HepG2 (cell line): ENCODE results near the gene SALL2. TPM values are rescaled to one million over a fixed set of nuclear protein-coding genes. Genes with fewer than 3 reads are reported as not detected.

Experiments used
- ATF7-NPFF ChIP-seq: sonication (generic); formaldehyde crosslinking; IDR thresholded peaks from 2 replicates; pipeline ENCODE4 v1.8.1; 2023; ENCODE audit warnings: mild to moderate bottlenecking, low read depth, missing genetic modification reagents, moderate library complexity
- CEBPG ChIP-seq: IDR thresholded peaks from 2 replicates; pipeline ENCODE4 v1.6.1; 2016
- DR1 ChIP-seq: sonication (generic); formaldehyde crosslinking; IDR thresholded peaks from 2 replicates; pipeline ENCODE4 v1.8.0; 2021; ENCODE audit warnings: mild to moderate bottlenecking, missing genetic modification reagents, inconsistent platforms
- FOXK2 ChIP-seq: fragments of 450-650 bp; IDR thresholded peaks from 2 replicates; pipeline ENCODE4 v1.6.1; 2016
- KAT7 ChIP-seq: IDR thresholded peaks from 2 replicates; pipeline ENCODE4 v1.6.1; 2018; ENCODE audit warnings: borderline replicate concordance, missing compliant biosample characterization
- KDM5B ChIP-seq: sonication (generic); formaldehyde crosslinking; IDR thresholded peaks from 2 replicates; pipeline ENCODE4 v1.4.0; 2020; ENCODE audit warnings: missing genetic modification reagents, mild to moderate bottlenecking, borderline replicate concordance
- KLF15 ChIP-seq: sonication (generic); formaldehyde crosslinking; IDR thresholded peaks from 2 replicates; pipeline ENCODE4 v1.8.1; 2023; ENCODE audit warnings: borderline replicate concordance, mild to moderate bottlenecking, inconsistent platforms, missing genetic modification reagents, mixed read lengths
- RAD51 ChIP-seq: fragments of 450-650 bp; IDR thresholded peaks from 2 replicates; pipeline ENCODE4 v1.6.1; 2016; ENCODE audit warnings: borderline replicate concordance
- SAP130 ChIP-seq: IDR thresholded peaks from 2 replicates; pipeline ENCODE4 v1.6.1; 2016; ENCODE audit warnings: low read depth
- SCMH1 ChIP-seq: sonication (generic); formaldehyde crosslinking; IDR thresholded peaks from 2 replicates; pipeline ENCODE4 v1.9.0; 2021; ENCODE audit warnings: missing genetic modification reagents, mild to moderate bottlenecking, borderline replicate concordance
- SIN3B ChIP-seq: fragments of 150-350 bp; IDR thresholded peaks from 2 replicates; pipeline ENCODE4 v1.6.1; 2014; ENCODE audit warnings: low read length
- SNAI1 ChIP-seq: sonication (generic); formaldehyde crosslinking; IDR thresholded peaks from 2 replicates; pipeline ENCODE4 v1.5.0; 2020; ENCODE audit warnings: mild to moderate bottlenecking, missing genetic modification reagents, borderline replicate concordance
- TMF1 ChIP-seq: sonication (generic); formaldehyde crosslinking; IDR thresholded peaks from 2 replicates; pipeline ENCODE4 v1.8.1; 2022; ENCODE audit warnings: low read depth, missing genetic modification reagents
- TOPORS ChIP-seq: sonication (generic); formaldehyde crosslinking; IDR thresholded peaks from 2 replicates; pipeline ENCODE4 v1.8.0; 2023; ENCODE audit warnings: mild to moderate bottlenecking, missing genetic modification reagents
- ZBTB1 ChIP-seq: sonication (generic); formaldehyde crosslinking; IDR thresholded peaks from 2 replicates; pipeline ENCODE4 v1.4.0; 2020; ENCODE audit warnings: missing genetic modification reagents, borderline replicate concordance
- ZBTB3 ChIP-seq: sonication (generic); formaldehyde crosslinking; IDR thresholded peaks from 2 replicates; pipeline ENCODE4 v1.4.0; 2020; ENCODE audit warnings: low read depth, mild to moderate bottlenecking, moderate library complexity, missing genetic modification reagents, borderline replicate concordance
- ZFYVE20 ChIP-seq: sonication (generic); formaldehyde crosslinking; IDR thresholded peaks from 2 replicates; pipeline ENCODE4 v1.8.0; 2023; ENCODE audit warnings: low read depth, mild to moderate bottlenecking, moderate library complexity, missing genetic modification reagents, borderline replicate concordance
- ZNF350 ChIP-seq: sonication (generic); formaldehyde crosslinking; IDR thresholded peaks from 2 replicates; pipeline ENCODE4 v1.4.0; 2020; ENCODE audit warnings: mild to moderate bottlenecking, low read depth, missing genetic modification reagents, borderline replicate concordance
- ZNF567 ChIP-seq: sonication (generic); formaldehyde crosslinking; IDR thresholded peaks from 2 replicates; pipeline ENCODE4 v1.8.1; 2023; ENCODE audit warnings: mild to moderate bottlenecking, missing genetic modification reagents, borderline replicate concordance
- ZNF660 ChIP-seq: sonication (generic); formaldehyde crosslinking; IDR thresholded peaks from 2 replicates; pipeline ENCODE4 v1.5.1; 2020; ENCODE audit warnings: mild to moderate bottlenecking, low read depth, missing genetic modification reagents, borderline replicate concordance
- polyA plus RNA-seq, 8 experiments: library from polyadenylated mRNA; depleted of rRNA in 3 of 8; stranded (reverse) in 7 of 8; unstranded in 1 of 8; fragments of >200 nt; fragmentation: Illumina TruSeq in 4 of 8; extraction: Trizol in 4 of 8; gene quantifications; 2 replicates each; pipeline versions ENCODE4 v1.2.1 to v1.2.3, GENCODE V29; 2011 to 2016; ENCODE audit warnings: low read depth in 4 of 8, missing spikeins in 1 of 8, mixed read lengths in 1 of 8; ENCODE audit not compliant: insufficient read depth in 1 of 8
- total RNA-seq, 5 experiments: library from RNA; depleted of rRNA; stranded (reverse); fragments of >200 nt; fragmentation: Illumina TruSeq; extraction: Trizol; gene quantifications; 2 replicates each; pipeline ENCODE4 v1.2.3, GENCODE V29; 2016; ENCODE audit warnings: low read depth in 1 of 5
- TF ChIP-seq, protein P1 (sequence below): sonication (generic); formaldehyde crosslinking; IDR thresholded peaks from 2 replicates; pipeline ENCODE4 v1.5.0; 2020; ENCODE audit warnings: missing genetic modification reagents
- TF ChIP-seq, protein P2 (sequence below): sonication (generic); formaldehyde crosslinking; IDR thresholded peaks from 2 replicates; pipeline ENCODE4 v1.5.0; 2020; ENCODE audit warnings: missing genetic modification reagents
- TF ChIP-seq, protein P3 (sequence below): IDR thresholded peaks from 2 replicates; pipeline ENCODE4 v1.6.1; 2012; ENCODE audit warnings: inconsistent platforms

SALL2 gene
- total and polyA plus RNA-seq, 2 of the 13 experiments (the other 11 are each of a cell fraction or from before 2014, with no cell fraction given): 4.9 to 5.8 TPM

DNA sequence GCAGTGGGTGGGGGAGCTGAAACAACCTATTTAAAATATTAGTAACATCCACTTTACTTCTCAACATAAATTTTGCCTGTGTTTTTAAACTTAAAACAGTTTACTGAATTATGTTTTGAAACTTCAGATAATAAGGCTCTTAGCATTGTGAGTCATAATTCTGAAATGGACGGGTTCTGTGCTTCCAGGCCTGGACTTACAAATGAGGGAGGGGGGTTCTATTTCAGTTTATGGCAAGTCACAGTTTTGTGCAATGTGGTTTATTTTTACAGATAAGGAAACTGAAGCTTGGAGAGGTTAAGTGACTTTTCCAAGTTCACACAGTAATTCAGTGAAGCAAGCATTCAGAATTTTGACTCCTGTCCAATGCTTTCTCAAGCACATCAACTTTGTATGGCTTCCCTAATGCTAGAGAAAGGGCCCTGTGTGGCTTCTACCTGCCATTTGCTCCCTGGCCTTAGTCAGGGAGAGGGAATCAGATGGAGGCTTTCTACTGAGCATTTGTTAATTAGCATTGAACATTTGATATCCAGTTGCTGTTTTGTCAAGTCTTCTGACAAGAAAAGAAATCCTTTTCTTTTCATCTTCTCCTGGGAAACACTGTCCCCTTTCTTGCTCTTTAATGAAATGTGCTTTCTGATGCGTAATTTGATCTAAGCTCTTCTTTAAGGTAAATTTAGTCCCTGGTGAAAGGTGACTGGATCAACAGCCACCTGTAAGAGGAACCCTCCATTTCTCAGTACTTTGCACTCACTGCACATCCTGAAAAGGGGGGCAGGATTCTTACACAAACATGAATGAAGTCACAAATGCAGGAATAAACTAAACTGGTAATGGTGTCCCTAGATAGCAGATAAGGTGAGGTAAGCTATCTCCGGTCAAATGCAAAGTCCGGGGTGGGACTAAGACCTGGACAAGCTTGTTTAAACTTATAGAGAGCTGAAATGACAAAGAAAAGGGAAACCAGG lies 2.5 kb upstream of the SALL2 start (continued):
- TF ChIP-seq KDM5B (CRISPR knock-in tag): no peak
- TF ChIP-seq, protein P1, sequence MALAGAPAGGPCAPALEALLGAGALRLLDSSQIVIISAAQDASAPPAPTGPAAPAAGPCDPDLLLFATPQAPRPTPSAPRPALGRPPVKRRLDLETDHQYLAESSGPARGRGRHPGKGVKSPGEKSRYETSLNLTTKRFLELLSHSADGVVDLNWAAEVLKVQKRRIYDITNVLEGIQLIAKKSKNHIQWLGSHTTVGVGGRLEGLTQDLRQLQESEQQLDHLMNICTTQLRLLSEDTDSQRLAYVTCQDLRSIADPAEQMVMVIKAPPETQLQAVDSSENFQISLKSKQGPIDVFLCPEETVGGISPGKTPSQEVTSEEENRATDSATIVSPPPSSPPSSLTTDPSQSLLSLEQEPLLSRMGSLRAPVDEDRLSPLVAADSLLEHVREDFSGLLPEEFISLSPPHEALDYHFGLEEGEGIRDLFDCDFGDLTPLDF (CRISPR knock-in tag): no peak
- no peak for TF ChIP-seq ATF7-NPFF (CRISPR knock-in tag)
- no peak for TF ChIP-seq KLF15 (CRISPR knock-in tag)
- no peak for TF ChIP-seq ZBTB1 (CRISPR knock-in tag)
- TF ChIP-seq ZNF567 (CRISPR knock-in tag): no peak
- TF ChIP-seq FOXK2: no peak
- TF ChIP-seq, protein P2, sequence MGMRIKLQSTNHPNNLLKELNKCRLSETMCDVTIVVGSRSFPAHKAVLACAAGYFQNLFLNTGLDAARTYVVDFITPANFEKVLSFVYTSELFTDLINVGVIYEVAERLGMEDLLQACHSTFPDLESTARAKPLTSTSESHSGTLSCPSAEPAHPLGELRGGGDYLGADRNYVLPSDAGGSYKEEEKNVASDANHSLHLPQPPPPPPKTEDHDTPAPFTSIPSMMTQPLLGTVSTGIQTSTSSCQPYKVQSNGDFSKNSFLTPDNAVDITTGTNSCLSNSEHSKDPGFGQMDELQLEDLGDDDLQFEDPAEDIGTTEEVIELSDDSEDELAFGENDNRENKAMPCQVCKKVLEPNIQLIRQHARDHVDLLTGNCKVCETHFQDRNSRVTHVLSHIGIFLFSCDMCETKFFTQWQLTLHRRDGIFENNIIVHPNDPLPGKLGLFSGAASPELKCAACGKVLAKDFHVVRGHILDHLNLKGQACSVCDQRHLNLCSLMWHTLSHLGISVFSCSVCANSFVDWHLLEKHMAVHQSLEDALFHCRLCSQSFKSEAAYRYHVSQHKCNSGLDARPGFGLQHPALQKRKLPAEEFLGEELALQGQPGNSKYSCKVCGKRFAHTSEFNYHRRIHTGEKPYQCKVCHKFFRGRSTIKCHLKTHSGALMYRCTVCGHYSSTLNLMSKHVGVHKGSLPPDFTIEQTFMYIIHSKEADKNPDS: no peak
- TF ChIP-seq SIN3B: no peak
- no peak for TF ChIP-seq ZNF660 (CRISPR knock-in tag)
- TF ChIP-seq SAP130 (CRISPR knock-in tag): peak; percentile 86
- TF ChIP-seq TOPORS: no peak
- no peak for TF ChIP-seq ZBTB3
- TF ChIP-seq RAD51: no peak
- no peak for TF ChIP-seq SNAI1 (CRISPR knock-in tag)
- TF ChIP-seq, protein P3, sequence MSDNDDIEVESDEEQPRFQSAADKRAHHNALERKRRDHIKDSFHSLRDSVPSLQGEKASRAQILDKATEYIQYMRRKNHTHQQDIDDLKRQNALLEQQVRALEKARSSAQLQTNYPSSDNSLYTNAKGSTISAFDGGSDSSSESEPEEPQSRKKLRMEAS: no peak
- peak; percentile 88 for TF ChIP-seq CEBPG (CRISPR knock-in tag)
- TF ChIP-seq ZFYVE20: no peak
- no peak for TF ChIP-seq DR1 (CRISPR knock-in tag)
- TF ChIP-seq ZNF350 (CRISPR knock-in tag): no peak
- TF ChIP-seq SCMH1 (CRISPR knock-in tag): no peak
- no peak for TF ChIP-seq KAT7 (CRISPR knock-in tag)
- TF ChIP-seq TMF1 (CRISPR knock-in tag): 0 out of 2 replicates have a peak, but pooled peaks have one; percentile 60
